Middle frontal gyrus (tissue), 1 donor: ENCODE measurements around the gene DNAH11.
"Not testable (repeated sequence)": the region's sequence is repeated elsewhere in the genome, so short reads cannot be mapped to it uniquely, and the experiment has no call there.

ENCODE experiments used
- DNase-seq: peaks from one replicate; pipeline ENCODE4 v3.0.0-alpha.2; 2015; ENCODE audit warnings: low spot score; ENCODE audit errors: extremely low spot score

DNAH11 gene

GRCh38 chr7:21617916-21618390 is 75.1 kb downstream of the DNAH11 start:
- no peak for DNase-seq

- DNase-seq = no peak
Observed at GRCh38 chr7:21618706-21619105, 75.9 kb downstream of the DNAH11 start.

GRCh38 chr7:21620054-21620453 is 77.2 kb downstream of the DNAH11 start:
- DNase-seq = no peak

- DNase-seq = no peak
Observed at GRCh38 chr7:21624320-21624719, 81.5 kb downstream of the DNAH11 start.

- DNase-seq = no peak
Observed at GRCh38 chr7:21636694-21637093, 93.9 kb downstream of the DNAH11 start.

GRCh38 chr7:21639206-21639868 is 96.5 kb downstream of the DNAH11 start:
- no peak for DNase-seq

GRCh38 chr7:21640105-21640504 is 97.3 kb downstream of the DNAH11 start:
- no peak for DNase-seq

GRCh38 chr7:21641546-21641945 is 98.7 kb downstream of the DNAH11 start:
- no peak for DNase-seq

- DNase-seq = no peak
Observed at GRCh38 chr7:21642422-21642821, 99.6 kb downstream of the DNAH11 start.

- DNase-seq = no peak
Observed at GRCh38 chr7:21651697-21652096, 108.9 kb downstream of the DNAH11 start.

- no peak for DNase-seq
Observed at GRCh38 chr7:21653623-21654022, 110.8 kb downstream of the DNAH11 start.

GRCh38 chr7:21656081-21656480 is 113.2 kb downstream of the DNAH11 start:
- DNase-seq = no peak

GRCh38 chr7:21656796-21657195 is 114.0 kb downstream of the DNAH11 start:
- DNase-seq = no peak

- no peak for DNase-seq
Observed at GRCh38 chr7:21670496-21670895, 127.7 kb downstream of the DNAH11 start.

- no peak for DNase-seq
Observed at GRCh38 chr7:21671859-21672258, 129.0 kb downstream of the DNAH11 start.

GRCh38 chr7:21675255-21675654 is 132.4 kb downstream of the DNAH11 start:
- DNase-seq = no peak

- DNase-seq = no peak
Observed at GRCh38 chr7:21690705-21691104, 147.9 kb downstream of the DNAH11 start.

- not testable (repeated sequence) for DNase-seq
Observed at GRCh38 chr7:21691146-21691545, 148.3 kb downstream of the DNAH11 start.

- DNase-seq = not testable (repeated sequence)
Observed at GRCh38 chr7:21700587-21700986, 157.7 kb downstream of the DNAH11 start.

- DNase-seq = no peak
Observed at GRCh38 chr7:21702303-21702702, 159.5 kb downstream of the DNAH11 start.

- no peak for DNase-seq
Observed at GRCh38 chr7:21704359-21704758, 161.5 kb downstream of the DNAH11 start.

GRCh38 chr7:21706131-21706530 is 163.3 kb downstream of the DNAH11 start:
- DNase-seq = no peak

- DNase-seq = no peak
Observed at GRCh38 chr7:21707566-21707965, 164.7 kb downstream of the DNAH11 start.

- no peak for DNase-seq
Observed at GRCh38 chr7:21708096-21708495, 165.3 kb downstream of the DNAH11 start.
